SU-DHL-6 (cell line): Measurements from ENCODE around the gene GBX2.

Source experiments
- CTCF ChIP-seq: fragments of 200-600 bp; sonication (generic); IDR thresholded peaks from one replicate; pipeline ENCODE4 v1.5.1; 2017; ENCODE audit warnings: antibody characterized with exemption, mild to moderate bottlenecking, low read length, moderate library complexity; ENCODE audit not compliant: insufficient read depth, poor library complexity, severe bottlenecking
- EZH2phosphoT487 ChIP-seq: fragments of 200-600 bp; sonication (generic), shearing (Covaris generic); conservative IDR thresholded peaks from 2 replicates; pipeline ENCODE4 v1.6.1; 2018; ENCODE audit warnings: mild to moderate bottlenecking, antibody characterized with exemption, low read length, moderate library complexity, mixed read lengths

- TF ChIP-seq CTCF (no peak), EZH2phosphoT487 (no peak)
Measured at GRCh38 chr2:236137066-236137465, 31.1 kb downstream of the GBX2 start.
